ENCODE measurements around the gene CHTF18.
"Not testable (repeated sequence)": the region's sequence is repeated elsewhere in the genome, so short reads cannot be mapped to it uniquely, and the experiment has no call there.

The CHTF18 gene

DNA sequence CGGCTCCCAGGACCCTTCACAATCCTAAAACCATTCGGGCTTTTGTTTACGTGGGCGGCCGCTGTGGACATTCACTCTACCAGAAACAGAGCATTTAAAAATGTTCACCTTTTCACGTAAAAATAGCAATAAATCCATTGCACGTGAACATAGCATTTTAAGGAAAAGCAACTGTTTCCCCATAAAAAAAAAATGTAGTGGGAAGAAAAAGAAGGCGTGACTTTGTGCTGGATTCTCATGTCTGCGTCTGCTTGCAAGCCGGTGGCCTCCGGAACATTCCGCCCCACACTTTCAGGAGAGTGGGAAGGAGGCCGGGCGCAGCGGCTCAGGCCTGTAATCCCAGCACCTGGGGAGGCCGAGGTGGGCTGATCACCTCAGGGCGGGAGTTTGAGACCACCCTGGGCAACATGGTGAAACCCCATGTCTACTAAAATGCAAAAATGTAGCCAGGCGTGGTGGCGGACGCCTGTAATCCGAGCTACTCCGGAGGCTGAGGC is 25.5 kb downstream of the CHTF18 start:
- DNase-seq = no peak

DNA sequence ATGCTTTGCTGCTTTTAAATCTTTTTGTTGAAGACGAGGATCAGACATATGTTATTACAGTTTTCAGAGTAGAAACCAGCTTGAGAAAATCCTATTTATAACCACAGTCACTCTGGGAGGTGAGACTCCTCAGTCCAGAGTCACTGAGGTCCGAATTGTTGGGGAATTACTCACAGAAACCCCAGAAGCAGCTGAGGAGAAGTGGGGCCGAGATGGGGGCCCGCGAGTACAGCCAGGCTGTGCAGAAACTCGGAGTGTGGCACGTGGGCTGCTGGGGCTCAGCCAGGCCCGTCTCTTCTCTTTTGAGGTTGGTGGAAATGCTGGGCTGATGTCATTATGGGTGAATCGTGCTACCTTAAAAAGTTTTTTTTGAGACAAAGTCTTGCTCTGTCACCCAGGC is 26.6 kb downstream of the CHTF18 start:
- no peak for DNase-seq

DNA sequence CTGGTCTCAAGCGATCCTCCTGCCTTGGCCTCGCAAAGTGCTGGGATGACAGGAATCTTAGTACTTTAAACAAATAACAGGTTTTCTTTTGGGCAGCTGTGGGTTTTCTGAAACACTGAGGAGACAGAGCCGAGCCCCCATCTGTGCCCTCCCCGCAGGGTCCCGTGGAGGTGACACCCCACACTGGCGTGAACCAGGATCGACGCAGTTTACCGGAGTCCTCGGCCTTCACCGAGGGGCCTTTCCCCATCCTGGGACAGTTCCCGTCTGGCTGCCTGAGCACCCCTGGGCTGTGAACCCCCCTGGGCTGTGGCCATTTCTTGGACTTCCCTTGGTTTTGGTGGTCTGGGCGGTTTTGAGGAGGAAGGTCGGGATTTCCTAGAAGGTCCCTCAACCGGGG is 27.4 kb downstream of the CHTF18 start:
- DNase-seq = no peak

DNA sequence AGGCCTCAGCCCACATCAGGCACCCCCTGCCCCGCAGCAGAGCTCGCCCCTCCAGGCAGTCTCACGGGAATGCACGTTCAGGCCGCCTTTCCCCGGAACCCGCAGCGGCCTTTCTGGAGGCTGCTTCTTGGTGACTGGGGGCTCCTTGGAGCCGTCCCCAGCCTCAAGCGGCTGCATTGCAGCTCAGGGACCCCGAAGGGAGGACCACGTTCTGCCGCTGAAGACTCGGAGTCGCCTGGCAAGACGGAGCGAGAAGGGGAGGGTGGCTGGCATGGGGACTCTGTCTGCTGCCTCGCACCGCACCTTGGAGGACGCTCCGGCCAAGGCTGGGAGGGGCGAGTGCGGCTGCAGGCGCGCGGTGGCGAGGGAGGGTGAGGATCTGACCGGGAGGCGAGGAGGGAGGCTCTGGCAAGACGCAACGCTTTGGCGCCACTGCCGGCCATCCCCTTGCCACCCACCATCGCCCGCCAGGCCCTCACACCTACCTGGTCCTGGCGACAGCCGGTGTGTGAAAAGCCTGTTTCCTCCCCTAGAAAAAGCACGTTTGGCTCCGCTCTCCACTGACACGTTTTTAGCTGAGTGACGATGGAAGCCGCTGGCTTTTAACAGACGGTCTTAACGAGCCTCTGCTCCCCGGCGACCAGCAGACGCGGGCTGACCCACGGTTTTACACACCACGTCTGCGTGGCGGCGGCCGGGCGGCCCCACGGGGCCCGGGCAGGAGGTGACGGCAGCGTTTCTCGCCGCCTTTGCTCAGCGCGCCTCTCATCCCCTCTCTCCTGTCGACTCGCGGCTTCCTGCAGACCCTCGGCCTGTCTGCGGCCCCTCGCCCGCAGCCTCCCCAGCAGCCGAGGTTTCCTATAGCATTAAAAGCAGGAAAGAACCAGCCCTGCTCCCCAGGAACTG is 28.8 kb downstream of the CHTF18 start:
- no peak for DNase-seq

DNA sequence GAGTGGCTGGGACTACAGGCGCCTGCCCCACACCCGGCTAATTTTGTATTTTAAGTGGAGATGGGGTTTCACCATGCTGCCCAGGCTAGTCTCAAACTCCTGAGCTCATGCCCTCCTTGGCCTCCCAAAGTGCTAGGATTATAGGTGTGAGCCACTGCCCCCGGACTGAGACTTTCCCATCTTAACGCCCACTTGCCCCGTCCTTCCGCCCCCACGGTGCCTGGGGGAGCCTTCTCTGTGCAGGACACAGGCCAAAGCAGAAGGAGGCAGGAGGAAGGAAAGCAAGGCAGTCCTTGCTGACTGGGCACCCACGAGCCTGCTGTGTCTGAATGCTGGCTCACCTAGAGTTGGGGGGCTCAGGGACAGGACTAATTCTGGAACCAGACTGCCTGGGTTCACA is 29.7 kb downstream of the CHTF18 start:
- no peak for DNase-seq

DNA sequence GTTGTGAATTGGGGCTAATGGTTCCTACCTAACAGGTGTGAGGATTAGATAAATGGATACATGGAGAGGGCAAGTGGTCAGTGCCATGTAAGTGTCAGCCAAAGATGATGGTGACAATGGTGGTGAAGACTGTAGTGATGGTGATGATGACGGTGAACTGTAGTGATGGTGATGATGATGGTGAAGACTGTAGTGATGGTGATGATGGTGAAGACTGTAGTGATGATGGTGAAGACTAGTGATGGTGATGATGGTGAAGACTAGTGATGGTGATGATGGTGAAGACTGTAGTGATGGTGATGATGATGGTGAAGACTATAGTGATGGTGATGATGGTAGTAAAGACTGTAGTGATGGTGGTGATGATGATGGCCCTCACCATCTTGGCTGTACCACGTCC is 30.2 kb downstream of the CHTF18 start:
- no peak for DNase-seq

DNA sequence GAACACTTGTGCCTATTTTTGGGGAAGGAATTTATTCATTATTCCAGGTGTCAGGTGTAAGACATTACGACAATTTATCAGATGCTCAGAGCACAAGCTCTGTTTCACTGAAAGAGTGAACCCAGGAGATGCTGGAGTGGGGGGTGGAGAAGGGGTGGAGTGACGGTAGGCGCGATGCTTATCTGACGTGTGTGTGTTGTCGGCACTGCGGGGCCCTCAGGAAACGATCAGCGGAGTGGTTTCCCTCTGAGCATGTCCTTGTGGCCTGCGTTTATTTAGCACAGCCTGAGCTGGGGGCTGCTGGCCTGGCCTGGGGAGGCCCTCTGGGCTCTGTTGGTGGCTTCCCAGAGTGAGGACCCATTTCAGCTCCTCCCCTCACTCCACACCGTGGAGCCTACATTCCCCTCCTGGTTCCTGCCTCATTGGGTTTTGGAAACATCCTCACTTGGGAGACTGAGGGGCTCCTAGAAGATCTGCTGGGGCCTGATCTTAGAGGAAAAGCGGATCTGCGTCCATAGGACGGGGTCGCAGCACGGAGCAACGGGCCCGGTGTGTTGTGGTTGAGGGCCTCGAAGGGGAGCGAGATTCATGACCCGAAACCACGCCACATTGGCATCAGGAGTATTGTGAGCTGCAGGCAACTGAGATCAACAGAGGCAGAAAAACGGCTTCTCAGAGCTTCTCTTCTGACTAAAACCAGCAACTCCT is 31.1 kb downstream of the CHTF18 start:
- no peak for DNase-seq

DNA sequence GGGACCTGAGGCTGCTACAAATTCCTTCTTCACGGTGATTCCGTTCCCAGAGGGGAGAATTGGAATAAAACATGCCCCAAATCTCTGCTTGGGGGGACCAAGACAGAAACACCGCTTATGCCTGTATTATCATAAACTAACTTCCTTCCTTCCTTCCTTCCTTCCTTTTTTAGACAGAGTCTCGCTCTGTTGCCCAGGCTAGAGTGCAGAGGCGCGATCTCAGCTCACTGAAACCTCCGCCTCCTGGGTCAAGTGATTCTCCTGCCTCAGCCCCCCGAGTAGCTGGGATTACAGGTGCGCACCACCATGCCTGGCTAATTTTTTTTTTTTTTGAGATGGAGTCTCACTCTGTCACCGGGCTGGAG is 31.6 kb downstream of the CHTF18 start:
- DNase-seq = not testable (repeated sequence)

DNA sequence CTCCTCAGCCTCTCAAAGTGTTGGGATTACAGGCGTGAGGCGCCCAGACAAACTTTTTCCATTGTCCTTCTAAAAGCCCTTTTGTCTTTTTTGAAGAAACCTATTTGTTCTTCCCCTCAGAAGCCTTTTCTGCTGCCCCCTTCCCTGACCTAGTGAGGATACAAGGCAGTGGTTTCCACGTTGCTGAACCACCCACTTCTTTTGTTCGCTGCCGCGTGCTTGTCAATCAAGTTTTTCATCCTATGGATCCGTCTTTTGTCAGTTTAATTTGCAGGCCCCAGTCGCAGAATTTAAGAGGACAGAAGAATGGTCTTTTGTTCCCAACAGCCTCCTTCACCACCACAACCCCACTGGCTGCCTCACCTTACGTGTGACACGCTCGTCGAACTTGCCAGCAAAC is 32.3 kb downstream of the CHTF18 start:
- DNase-seq = no peak

DNA sequence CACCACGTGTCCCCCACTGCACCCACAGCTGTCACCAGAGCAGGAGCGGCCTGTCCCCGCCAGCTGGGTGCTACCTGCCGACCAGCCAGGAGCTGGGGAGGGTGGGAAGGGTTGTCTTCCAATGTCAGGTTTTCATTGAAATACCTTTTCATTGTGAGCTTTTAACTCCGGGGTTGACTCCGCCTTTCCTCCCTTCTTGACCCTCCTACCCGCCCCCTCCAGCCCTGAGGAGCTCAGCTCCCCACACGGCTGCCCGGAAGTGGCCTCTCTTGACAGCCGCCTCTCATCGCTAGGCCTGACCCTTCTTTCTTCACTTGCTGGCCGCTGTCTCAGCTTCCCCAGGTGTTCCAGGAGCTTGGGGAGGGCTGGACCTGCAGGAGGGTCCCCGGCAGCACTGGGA is 33.3 kb downstream of the CHTF18 start:
- DNase-seq = no peak

DNA sequence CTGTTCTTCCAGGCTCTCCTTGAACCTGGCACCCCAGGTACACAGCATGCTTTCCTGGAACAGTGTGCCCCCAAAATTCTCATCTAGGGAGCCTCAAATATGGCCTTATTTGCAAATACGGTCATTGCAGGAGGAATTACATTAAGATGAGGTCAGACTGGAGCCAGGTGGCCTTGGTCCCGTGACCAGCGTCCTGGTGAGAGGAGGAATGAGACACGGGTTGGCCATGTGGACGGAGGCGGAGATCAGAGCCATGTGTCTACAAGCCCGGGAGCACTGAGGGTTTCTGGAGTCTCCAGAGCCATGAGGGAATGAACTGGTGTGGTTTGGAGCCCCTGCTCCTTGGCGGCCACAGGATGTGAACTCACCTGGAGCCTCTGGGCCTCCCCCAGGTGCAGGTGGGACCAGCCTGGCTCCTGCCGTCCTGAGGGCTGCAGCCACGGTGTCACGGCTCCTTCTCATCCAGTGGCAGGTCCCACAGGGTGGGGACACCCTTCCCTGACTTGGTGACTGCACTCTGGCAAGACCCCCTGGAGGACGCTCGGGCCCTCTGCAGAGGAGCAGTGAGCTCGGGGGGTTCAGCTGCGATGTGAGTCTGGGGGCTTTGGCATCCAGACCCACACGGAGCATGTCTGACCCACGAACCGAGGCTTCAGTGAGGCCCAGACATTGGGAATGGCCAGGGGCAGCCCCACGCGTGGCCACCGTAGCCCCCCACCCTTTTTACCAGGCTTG is 33.9 kb downstream of the CHTF18 start:
- no peak for DNase-seq

DNA sequence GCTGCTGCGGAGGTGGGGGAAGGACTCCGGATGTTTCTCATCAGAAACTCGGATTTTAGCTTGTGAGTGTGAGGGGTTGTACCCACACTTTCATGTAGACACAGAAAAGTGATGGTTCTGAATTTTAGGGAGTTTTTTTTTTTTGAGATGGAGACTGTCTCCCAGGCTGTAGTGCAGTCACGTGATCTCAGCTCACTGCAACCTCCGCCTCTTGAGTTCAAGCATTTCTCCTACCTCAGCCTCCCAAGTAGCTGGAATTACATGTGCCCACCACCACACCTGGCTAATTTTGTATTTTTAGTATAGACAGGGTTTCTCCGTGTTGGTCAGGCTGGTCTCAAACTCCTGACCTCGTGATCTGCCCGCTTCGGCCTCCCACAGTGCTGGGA is 34.5 kb downstream of the CHTF18 start:
- no peak for DNase-seq

DNA sequence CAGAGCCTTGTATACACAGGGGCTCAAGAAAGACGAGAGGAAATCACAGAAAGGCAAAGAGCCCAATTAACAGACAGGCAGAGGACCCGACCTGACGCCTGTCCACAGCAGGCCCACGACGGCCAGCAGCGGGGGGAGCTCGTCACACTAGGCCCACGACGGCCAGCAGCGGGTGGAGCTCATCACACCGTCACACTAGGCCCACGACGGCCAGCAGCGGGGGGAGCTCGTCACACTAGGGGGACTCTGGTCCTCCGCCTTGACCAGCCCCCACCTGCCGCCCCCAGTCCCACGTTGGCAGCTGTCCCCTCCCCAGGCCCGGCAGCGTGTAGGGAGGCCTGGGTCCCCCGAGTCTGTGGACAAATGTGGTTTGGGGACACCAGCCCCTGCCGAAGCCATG is 35.8 kb downstream of the CHTF18 start:
- DNase-seq = no peak

DNA sequence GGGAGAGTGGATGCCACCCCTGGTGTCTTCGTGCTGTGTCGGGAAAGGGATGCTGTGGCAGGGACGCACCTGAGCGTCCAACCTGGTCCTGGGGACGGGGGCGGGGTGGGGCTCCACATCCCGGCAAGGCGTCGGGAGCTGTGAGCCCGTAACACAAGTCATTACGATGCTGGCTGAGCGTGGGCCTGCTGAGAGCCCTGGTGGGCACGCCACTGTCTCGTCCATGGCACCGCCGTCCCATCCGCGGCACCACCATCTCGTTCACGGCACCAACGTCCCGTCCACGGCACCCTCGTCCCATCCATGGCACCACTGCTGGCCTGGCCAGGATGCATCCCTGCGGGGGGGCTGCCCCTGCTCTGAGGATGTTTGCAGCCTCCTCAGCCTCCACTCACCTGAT is 36.2 kb downstream of the CHTF18 start:
- DNase-seq = no peak

DNA sequence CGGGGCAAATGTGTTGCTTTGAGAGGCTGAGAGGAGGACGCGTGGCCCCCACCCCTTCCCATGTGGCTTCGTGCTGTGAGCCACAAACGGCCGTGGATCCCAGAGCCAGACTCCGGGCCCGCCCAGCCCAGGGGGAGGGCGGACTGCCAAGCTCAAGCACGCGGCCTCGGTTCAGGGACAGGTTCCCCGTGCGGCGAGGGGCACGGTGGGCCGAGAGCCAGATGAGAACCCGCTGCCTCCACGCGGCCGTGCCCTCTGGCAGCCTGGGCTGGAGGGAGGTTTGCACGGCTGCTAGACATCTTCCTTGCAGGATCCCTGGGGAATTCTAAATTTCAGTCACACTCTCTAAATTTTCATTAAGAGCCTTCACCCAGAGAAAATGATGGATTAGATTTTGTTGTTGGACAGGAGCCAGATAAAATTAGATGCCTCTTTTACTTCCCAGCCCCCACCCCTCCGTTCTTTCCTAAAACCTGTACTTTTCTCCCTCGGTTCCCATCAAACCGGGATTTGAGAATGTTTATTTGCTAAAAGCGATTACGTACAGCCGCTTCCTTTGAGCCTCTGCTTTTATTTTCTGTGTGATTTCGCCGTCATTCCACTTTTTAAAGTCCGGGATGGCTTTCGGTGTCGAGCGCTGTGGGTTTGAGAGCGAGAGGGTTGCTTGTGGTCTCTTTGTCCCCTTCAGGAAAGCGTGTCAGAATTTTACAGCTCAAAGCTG is 37.1 kb downstream of the CHTF18 start:
- no peak for DNase-seq

DNA sequence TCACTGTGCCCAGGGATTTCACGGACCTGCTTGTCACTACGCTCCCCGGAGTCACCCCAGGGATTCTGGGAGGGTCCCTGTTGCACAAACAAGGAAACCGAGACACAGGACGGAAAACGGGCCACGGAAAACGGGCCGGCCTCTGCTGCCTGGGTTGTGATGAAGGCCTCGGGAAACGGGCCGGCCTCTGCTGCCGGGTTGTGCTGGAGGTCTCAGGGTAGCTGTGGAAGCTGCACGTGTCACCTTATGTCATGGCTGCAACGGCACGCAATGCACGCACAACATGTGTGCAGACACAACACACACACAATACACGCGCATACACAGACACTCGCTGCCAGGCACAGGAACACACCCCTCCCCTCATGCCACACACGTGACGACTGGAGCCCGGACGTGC is 39.1 kb downstream of the CHTF18 start:
- DNase-seq = no peak

DNA sequence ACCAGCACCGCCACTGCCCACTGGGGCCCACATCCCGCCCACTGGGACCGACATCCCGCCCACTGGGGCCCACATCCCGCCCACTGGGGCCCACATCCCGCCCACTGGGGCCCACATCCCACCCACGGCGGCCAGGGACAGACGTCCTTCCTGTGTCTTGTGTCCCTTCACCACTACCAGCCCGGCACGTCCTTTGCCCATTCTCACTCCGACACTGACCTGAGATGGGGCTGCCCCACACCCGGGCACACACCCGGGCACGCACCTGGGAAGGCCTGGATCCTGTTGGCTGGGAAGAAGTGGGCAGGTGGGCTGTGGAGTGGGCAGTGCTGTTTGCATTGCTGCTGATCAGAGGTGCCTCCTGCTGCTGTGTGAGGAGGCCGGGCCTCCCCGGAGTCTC is 40.5 kb downstream of the CHTF18 start:
- DNase-seq = no peak

DNA sequence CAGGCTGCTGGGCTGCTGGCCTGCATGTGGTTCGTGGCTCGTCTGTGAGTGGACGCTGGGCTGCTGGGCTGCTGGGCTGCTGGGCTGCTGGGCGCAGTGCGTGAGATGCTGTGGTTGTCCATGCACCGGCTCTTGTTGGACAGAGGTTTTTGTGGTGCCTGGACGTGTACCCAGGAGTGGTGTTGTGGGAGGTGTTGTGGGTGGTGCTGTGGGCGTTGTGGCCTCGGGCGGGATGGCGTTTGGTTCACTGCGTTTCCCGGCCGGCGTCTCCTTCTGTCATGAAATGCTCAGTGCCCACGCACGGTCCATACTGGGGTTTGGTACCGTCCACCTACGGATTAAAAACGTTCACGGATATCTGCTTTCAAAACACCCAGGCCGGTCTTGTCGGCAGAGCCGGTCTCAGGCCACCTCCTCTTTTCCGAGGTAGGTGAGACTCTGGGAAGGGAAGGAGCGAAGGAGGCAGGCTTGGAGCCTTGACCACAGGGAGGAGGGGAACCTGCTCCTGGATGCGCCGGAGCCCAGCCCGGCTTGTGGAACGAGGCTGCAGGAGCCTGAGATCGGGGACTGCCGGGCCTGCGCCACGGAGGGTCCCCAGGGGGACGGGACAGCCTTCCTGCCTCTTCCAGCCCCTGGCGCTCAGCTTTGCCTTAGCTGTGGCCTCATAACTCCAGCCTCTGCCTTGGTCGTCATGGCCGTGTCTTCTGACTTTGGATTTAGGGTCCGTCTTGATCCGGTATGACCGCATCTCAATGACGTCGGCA is 41.9 kb downstream of the CHTF18 start:
- DNase-seq = no peak

DNA sequence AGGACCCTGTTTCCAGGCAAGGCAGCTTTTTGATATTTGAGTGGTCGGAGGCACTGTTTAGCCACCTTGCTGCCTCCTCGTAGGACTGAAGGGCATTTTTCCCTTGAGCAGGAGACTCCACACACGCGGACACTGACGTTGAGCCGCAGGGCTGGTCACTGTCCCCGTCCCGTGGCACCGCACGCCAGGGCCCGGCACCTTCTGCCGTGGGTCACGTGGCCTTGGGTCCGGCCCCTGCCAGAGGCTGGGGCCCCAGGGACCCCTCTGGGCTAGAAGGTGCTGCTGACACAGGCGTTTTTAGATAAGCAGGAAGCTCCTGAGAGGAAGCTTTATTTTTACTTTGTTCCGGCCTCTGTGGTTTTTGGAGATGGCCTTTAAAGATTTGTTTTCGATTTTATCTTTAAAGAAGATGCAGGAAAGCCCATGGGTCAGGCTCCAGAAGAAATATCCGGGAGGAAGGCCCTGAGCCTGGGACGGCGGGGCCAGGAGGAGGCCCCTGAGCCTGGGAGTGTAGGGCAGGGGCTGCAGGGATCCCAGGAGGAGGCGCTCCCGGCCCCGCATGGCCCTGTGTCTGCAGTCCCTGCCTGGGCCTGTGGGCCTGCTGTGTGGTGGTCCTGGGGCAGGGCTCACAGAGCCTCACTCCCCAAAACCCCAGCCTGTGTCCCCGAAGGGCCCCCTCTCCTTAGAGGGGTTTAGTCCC is 42.6 kb downstream of the CHTF18 start:
- DNase-seq = no peak

DNA sequence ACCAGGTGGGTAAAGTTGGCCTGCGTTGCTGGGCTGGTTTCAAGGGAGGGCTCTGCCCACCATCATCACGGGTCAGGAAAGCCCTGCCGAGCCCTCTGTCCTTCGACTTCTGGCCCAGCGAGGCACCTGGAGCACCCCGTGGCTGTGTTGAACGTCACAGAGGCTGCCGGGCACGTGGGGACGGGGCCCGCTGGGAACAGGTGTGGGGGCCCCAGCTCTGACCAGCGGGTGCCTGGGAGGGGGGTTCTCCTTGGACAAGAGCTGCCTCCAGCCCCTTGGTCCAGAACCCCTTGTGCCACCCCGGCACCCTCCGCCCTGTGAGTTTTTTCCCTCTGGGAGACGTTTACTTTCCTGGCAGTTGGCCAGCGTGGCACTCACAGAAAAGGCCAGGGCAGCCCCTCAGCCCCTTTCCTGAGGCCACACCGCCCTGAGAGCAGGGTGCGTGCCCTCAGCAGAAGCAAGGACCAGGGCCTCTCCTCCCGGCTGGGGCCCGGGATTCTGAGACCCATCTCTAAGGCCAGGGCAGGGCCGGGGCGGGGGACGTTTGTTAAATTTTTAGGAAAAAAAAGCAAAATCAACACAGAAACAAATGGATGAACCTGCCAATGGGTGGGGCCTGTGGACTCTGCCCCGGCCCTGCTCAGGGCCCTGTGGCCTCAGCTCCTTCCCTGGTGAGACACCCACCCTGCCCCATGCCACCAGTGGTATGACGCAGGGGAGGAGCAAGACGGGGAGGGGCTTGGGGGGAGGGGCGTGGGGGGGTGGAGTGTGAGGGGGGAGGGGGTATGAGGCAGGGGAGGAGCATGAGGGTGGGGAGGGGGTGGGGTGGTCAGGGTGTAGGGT is 43.4 kb downstream of the CHTF18 start:
- no peak for DNase-seq
